GM12874 (cell line): ENCODE results near the gene HYAL1.

Experiments
- TF ChIP-seq, protein P1 (sequence below): IDR thresholded peaks from 2 replicates; pipeline ENCODE4 v1.5.1; 2011; ENCODE audit warnings: low read depth, mild to moderate bottlenecking, control low read depth, low read length, moderate library complexity; ENCODE audit not compliant: insufficient read depth

Gene HYAL1

GRCh38 chr3:50275141-50275995 is 28.0 kb downstream of the HYAL1 start:
- TF ChIP-seq, protein P1, sequence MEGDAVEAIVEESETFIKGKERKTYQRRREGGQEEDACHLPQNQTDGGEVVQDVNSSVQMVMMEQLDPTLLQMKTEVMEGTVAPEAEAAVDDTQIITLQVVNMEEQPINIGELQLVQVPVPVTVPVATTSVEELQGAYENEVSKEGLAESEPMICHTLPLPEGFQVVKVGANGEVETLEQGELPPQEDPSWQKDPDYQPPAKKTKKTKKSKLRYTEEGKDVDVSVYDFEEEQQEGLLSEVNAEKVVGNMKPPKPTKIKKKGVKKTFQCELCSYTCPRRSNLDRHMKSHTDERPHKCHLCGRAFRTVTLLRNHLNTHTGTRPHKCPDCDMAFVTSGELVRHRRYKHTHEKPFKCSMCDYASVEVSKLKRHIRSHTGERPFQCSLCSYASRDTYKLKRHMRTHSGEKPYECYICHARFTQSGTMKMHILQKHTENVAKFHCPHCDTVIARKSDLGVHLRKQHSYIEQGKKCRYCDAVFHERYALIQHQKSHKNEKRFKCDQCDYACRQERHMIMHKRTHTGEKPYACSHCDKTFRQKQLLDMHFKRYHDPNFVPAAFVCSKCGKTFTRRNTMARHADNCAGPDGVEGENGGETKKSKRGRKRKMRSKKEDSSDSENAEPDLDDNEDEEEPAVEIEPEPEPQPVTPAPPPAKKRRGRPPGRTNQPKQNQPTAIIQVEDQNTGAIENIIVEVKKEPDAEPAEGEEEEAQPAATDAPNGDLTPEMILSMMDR = no peak

GRCh38 chr3:50274371-50275104 is 28.8 kb downstream of the HYAL1 start:
- TF ChIP-seq, protein P1 = peak; percentile 84

DNA sequence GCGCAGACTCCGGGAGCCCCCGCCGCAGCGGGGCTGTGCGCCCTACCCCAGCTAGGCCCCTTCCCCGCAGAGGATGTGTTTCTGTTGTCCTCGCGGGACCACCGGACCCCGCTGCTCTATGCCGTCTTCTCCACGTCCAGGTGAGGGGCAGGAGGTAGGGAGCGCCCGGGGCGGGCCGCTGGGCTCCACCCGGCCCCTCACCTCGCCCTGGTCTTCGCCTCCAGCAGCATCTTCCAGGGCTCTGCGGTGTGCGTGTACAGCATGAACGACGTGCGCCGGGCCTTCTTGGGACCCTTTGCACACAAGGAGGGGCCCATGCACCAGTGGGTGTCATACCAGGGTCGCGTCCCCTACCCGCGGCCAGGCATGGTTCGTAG is 29.7 kb downstream of the HYAL1 start:
- TF ChIP-seq, protein P1 = no peak

DNA sequence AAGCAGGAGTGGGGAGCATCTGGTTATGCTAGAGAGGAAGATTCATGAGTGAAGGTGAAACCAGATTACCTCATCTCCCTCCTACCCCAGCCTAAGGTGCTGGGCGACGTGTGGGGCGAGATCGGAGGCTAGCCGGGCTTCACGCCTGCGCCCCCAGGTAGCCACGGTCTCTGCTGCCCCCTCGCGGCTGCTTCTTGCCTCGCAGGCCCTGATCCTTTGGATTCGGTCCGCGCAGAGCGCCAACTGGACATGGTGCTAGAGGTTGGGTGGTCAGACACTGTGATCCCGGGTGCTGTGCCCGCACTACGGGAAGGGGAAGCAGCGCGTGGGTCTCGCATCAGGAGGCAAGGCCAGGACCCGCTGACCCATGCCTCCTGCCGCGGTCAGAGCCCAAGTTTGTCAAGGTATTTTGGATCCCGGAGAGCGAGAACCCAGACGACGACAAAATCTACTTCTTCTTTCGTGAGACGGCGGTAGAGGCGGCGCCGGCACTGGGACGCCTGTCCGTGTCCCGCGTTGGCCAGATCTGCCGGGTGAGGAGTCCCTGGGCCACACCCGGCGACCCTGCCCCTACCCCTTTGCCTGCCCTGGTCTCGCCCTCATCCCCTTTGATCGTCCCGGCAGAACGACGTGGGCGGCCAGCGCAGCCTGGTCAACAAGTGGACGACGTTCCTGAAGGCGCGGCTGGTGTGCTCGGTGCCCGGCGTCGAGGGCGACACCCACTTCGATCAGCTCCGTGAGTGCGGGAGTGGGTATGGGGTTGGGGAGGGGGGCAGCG is 30.3 kb downstream of the HYAL1 start:
- TF ChIP-seq, protein P1 = peak; percentile 98

DNA sequence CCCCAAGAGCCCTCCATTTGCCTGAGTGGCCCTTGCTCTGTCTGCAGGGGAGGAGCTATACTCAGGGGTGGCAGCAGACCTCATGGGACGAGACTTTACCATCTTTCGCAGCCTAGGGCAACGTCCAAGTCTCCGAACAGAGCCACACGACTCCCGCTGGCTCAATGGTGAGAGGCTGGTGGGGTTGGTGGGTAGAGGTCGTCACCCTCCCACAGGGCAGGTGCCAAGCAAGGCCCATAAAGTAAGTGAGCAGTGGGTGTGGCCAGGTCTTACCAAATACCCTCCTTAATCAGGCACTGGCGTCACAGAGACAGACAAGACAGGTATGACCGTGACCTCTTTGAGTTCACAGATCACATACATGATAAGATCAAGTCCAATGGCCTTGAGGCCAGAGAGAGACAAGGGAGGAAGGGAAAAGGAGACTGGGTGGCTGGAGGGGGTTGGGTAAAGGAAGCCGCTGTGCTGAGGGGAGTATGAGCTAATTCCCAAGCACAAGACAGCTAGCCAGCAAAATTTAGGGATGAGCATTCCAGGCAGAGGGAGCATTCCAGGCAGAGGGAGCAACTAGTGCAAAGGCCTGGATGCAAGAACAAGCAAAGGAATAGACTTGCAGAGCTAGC is 31.9 kb downstream of the HYAL1 start:
- TF ChIP-seq, protein P1 = no peak

DNA sequence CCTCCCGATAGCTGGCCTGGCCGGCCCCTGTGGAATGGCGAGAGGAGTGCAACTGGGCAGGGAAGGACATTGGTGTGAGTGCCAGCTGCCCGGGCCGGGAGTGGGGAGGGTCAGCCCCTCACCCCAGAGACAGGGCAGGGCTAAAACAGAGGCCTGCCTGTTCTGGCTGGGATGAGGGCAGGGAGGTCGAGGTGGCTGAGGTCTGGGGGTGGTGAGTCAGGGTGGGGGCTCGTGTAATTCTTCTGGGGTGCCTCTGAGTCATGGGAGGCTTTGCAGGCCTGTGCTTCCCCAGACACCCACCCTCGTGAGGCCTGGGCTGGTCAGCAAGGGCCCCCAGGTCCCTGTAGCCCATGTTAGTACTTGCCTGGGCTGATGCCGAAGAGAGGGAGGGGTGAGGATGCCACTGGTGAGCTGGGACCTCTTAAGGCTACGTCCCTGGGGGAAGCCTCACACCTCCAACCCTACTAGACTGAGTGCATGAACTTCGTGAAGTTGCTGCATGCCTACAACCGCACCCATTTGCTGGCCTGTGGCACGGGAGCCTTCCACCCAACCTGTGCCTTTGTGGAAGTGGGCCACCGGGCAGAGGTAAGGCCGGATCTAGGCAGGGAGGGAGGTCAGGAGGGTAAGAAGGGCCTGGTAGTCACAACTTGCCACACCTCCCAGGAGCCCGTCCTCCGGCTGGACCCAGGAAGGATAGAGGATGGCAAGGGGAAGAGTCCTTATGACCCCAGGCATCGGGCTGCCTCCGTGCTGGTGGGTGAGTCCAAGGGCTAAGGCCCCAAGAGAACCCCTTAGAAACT is 32.8 kb downstream of the HYAL1 start:
- TF ChIP-seq, protein P1 = no peak
